SU-DHL-6 (cell line): ENCODE measurements around the gene POLR2C.

Source experiments
- CTCF ChIP-seq: fragments of 200-600 bp; sonication (generic); IDR thresholded peaks from one replicate; pipeline ENCODE4 v1.5.1; 2017; ENCODE audit warnings: antibody characterized with exemption, mild to moderate bottlenecking, low read length, moderate library complexity; ENCODE audit not compliant: insufficient read depth, poor library complexity, severe bottlenecking
- EZH2phosphoT487 ChIP-seq: fragments of 200-600 bp; sonication (generic), shearing (Covaris generic); conservative IDR thresholded peaks from 2 replicates; pipeline ENCODE4 v1.6.1; 2018; ENCODE audit warnings: mild to moderate bottlenecking, antibody characterized with exemption, low read length, moderate library complexity, mixed read lengths

- TF ChIP-seq CTCF, result no peak
- TF ChIP-seq EZH2phosphoT487, result no peak
Measured at GRCh38 chr16:57473906-57474305, 11.4 kb downstream of the POLR2C start.
